IMR-90 (cell line): ENCODE results near the gene CD68. TPM values are rescaled to one million over a fixed set of nuclear protein-coding genes. Genes with fewer than 3 reads are reported as not detected.

Experiments used
- ATAC-seq: fragments of 200-7000 bp; cut with Tn5 transposase; 2 replicates; pipeline ENCODE4 v1.9.1; 2020; ENCODE audit warnings: low read depth, mild to moderate bottlenecking, moderate library complexity
- BruUV-seq: library from RNA; stranded (reverse); fragments of 400-500 nt; replicated peaks from 2 replicates; lab custom pipeline; 2021; lab: Mats Ljungman, UMichigan
- CTCF ChIA-PET: fragments of 300-600 bp; formaldehyde crosslinking; extraction: SDS; loops from one replicate; lab custom pipeline; 2021; ENCODE audit warnings: antibody characterized with exemption; lab: Yijun Ruan, JAX
- POLR2A ChIA-PET: fragments of 300-600 bp; sonication (Branson Sonifier 250); formaldehyde crosslinking; loops from one replicate; lab custom pipeline; 2022; ENCODE audit warnings: antibody characterized with exemption; ENCODE audit not compliant: unreplicated experiment; lab: Charles Lee
- DNase-seq: peaks from one replicate; pipeline ENCODE4 v3.0.0; 2013
- H2AFZ ChIP-seq: replicated peaks from 2 replicates; pipeline ENCODE3; 2013; ENCODE audit warnings: low read length, mild to moderate bottlenecking; ENCODE audit not compliant: poor library complexity
- H2AK5ac ChIP-seq: 2 replicates; pipeline ENCODE4 v1.6.1; 2013; ENCODE audit warnings: low read depth, low read length, inconsistent platforms
- H2AK9ac ChIP-seq: replicated peaks from 2 replicates; pipeline ENCODE3; 2013; ENCODE audit warnings: mild to moderate bottlenecking, low read depth, low read length, moderate library complexity; ENCODE audit not compliant: poor library complexity
- H2BK120ac ChIP-seq: 2 replicates; pipeline ENCODE4 v1.6.1; 2013; ENCODE audit warnings: low read depth, low read length, inconsistent platforms
- H2BK15ac ChIP-seq: 3 replicates; pipeline ENCODE4 v1.6.1; 2013; ENCODE audit warnings: low read depth, low read length, inconsistent platforms
- H2BK20ac ChIP-seq: 2 replicates; pipeline ENCODE4 v1.6.1; 2013; ENCODE audit warnings: low read depth, mild to moderate bottlenecking, inconsistent platforms, low read length, moderate library complexity
- H2BK5ac ChIP-seq: 2 replicates; pipeline ENCODE4 v1.6.1; 2013; ENCODE audit warnings: mild to moderate bottlenecking, low read depth, low read length, inconsistent platforms; ENCODE audit not compliant: poor library complexity, severe bottlenecking
- H3K14ac ChIP-seq: replicated peaks from 2 replicates; pipeline ENCODE4 v1.6.1; 2013; ENCODE audit warnings: low read depth, low read length, inconsistent platforms
- H3K18ac ChIP-seq: 2 replicates; pipeline ENCODE4 v1.6.1; 2013; ENCODE audit warnings: low read depth, low read length, control low read depth
- H3K23ac ChIP-seq: 2 replicates; pipeline ENCODE4 v1.6.1; 2013; ENCODE audit warnings: low read depth, low read length, inconsistent platforms
- H3K27ac ChIP-seq: 2 replicates; pipeline ENCODE4 v1.5.1; 2013; ENCODE audit warnings: mild to moderate bottlenecking, control low read depth, low read length; ENCODE audit not compliant: insufficient read depth
- H3K27me3 ChIP-seq: 2 replicates; pipeline ENCODE4 v1.6.1; 2013; ENCODE audit warnings: low read length; ENCODE audit not compliant: control insufficient read depth, insufficient read depth
- H3K36me3 ChIP-seq: 2 replicates; pipeline ENCODE4 v1.6.1; 2013; ENCODE audit warnings: low read length, mixed read lengths; ENCODE audit not compliant: control insufficient read depth, insufficient read depth
- H3K4ac ChIP-seq: 2 replicates; pipeline ENCODE4 v1.6.1; 2013; ENCODE audit warnings: low read depth, low read length, inconsistent platforms
- H3K4me1 ChIP-seq: 2 replicates; pipeline ENCODE4 v1.6.1; 2013; ENCODE audit warnings: low read length, mixed read lengths; ENCODE audit not compliant: control insufficient read depth, insufficient read depth
- H3K4me2 ChIP-seq: 2 replicates; pipeline ENCODE4 v1.6.1; 2013; ENCODE audit warnings: low read depth, mild to moderate bottlenecking, control low read depth, low read length, moderate library complexity
- H3K4me3 ChIP-seq: 2 replicates; pipeline ENCODE4 v1.5.1; 2013; ENCODE audit warnings: low read depth, mild to moderate bottlenecking, control low read depth, low read length, moderate library complexity; ENCODE audit not compliant: insufficient read depth
- H3K56ac ChIP-seq: 2 replicates; pipeline ENCODE4 v1.6.1; 2013; ENCODE audit warnings: low read length, inconsistent platforms; ENCODE audit not compliant: insufficient read depth; ENCODE audit errors: extremely low read depth
- H3K79me1 ChIP-seq, 2 experiments: 2 replicates each; pipeline ENCODE4 v1.6.1; 2013; ENCODE audit warnings: low read length in 2 of 2, inconsistent platforms in 1 of 2, low read depth in 1 of 2
- H3K9ac ChIP-seq: 2 replicates; pipeline ENCODE4 v1.6.1; 2013; ENCODE audit warnings: low read depth, low read length, control low read depth
- H3K9me1 ChIP-seq: 2 replicates; pipeline ENCODE4 v1.6.1; 2013; ENCODE audit warnings: low read length, inconsistent platforms; ENCODE audit not compliant: insufficient read depth
- H3K9me3 ChIP-seq: 2 replicates; pipeline ENCODE4 v1.6.1; 2013; ENCODE audit warnings: low read length; ENCODE audit not compliant: control insufficient read depth, insufficient read depth
- H4K20me1 ChIP-seq: 2 replicates; pipeline ENCODE4 v1.6.1; 2013; ENCODE audit warnings: low read length, inconsistent platforms; ENCODE audit not compliant: insufficient read depth
- H4K5ac ChIP-seq: 2 replicates; pipeline ENCODE4 v1.6.1; 2013; ENCODE audit warnings: mild to moderate bottlenecking, low read depth, low read length, control low read depth
- H4K8ac ChIP-seq, 2 experiments: 2 replicates each; pipeline ENCODE4 v1.6.1; 2013; ENCODE audit warnings: low read depth in 2 of 2, low read length in 2 of 2, control low read depth in 1 of 2, inconsistent platforms in 1 of 2
- H4K91ac ChIP-seq: 2 replicates; pipeline ENCODE4 v1.6.1; 2013; ENCODE audit warnings: low read depth, low read length, inconsistent platforms; ENCODE audit not compliant: insufficient read depth
- BHLHE40 ChIP-seq: fragments of 150-350 bp; IDR thresholded peaks from 2 replicates; pipeline ENCODE4 v1.6.1; 2016; ENCODE audit warnings: mild to moderate bottlenecking, low read depth, low read length
- CEBPB ChIP-seq: IDR thresholded peaks from 2 replicates; pipeline ENCODE4 v1.6.1; 2012; ENCODE audit warnings: low read depth, low read length, improper control_type of control experiment
- CHD1 ChIP-seq: IDR thresholded peaks from 2 replicates; pipeline ENCODE4 v1.6.1; 2012; ENCODE audit warnings: low read depth, low read length, improper control_type of control experiment
- CTCF ChIP-seq: conservative IDR thresholded peaks from 2 replicates; pipeline ENCODE4 v1.5.1; 2012; ENCODE audit warnings: mild to moderate bottlenecking, low read depth, low read length, improper control_type of control experiment
- ELK1 ChIP-seq: fragments of 150-350 bp; IDR thresholded peaks from 2 replicates; pipeline ENCODE4 v1.6.1; 2016; ENCODE audit warnings: low read depth, mild to moderate bottlenecking, low read length, moderate library complexity, borderline replicate concordance
- FOS ChIP-seq: fragments of 150-350 bp; IDR thresholded peaks from 2 replicates; pipeline ENCODE4 v1.6.1; 2016; ENCODE audit warnings: low read depth, low read length
- MAZ ChIP-seq: IDR thresholded peaks from 2 replicates; pipeline ENCODE4 v1.6.1; 2012; ENCODE audit warnings: low read depth, mild to moderate bottlenecking, low read length, improper control_type of control experiment, moderate library complexity, borderline replicate concordance
- POLR2A ChIP-seq: IDR thresholded peaks from 2 replicates; pipeline ENCODE4 v1.6.1; 2012; ENCODE audit warnings: mild to moderate bottlenecking, low read depth, low read length
- RAD21 ChIP-seq: IDR thresholded peaks from 2 replicates; pipeline ENCODE4 v1.6.1; 2012; ENCODE audit warnings: low read length, improper control_type of control experiment
- SMC3 ChIP-seq: fragments of 150-350 bp; IDR thresholded peaks from 2 replicates; pipeline ENCODE4 v1.6.1; 2016; ENCODE audit warnings: low read depth, mild to moderate bottlenecking, antibody characterized with exemption, low read length, moderate library complexity
- USF2 ChIP-seq: fragments of 150-350 bp; IDR thresholded peaks from 2 replicates; pipeline ENCODE4 v1.6.1; 2017; ENCODE audit warnings: mild to moderate bottlenecking, antibody characterized with exemption, low read length, low read depth
- WGBS, 2 experiments: methylation state at CpG; one replicate each; pipeline versions ENCODE4 v1.1.5 to v1.1.7; 2013; ENCODE audit warnings: missing lambda C conversion rate in 2 of 2; ENCODE audit not compliant: insufficient read length in 1 of 2; ENCODE audit errors: extremely low coverage in 2 of 2; 5-methylcytosine and 5-hydroxymethylcytosine counted together
- dilution Hi-C: fragments of 300-500 bp; cut with HindIII; formaldehyde crosslinking; loops from one replicate; pipeline ENCODE4 v1.14.3; 2018; ENCODE audit warnings: low sequenced_read_pairs; ENCODE audit not compliant: unreplicated experiment
- in situ Hi-C: fragments of 300-500 bp; cut with MboI; formaldehyde crosslinking; loops from 3 replicates; pipeline ENCODE4 v1.14.3; 2019; ENCODE audit warnings: low sequenced_read_pairs, inconsistent platforms, mixed read lengths
- intact Hi-C: fragments of 100-400 bp; cut with micrococcal nuclease; formaldehyde crosslinking; loops from 2 replicates; pipeline ENCODE4 v1.10.0; 2022
- polyA plus RNA-seq, 3 experiments: library from polyadenylated mRNA; depleted of rRNA; stranded (reverse); fragments of >200 nt; gene quantifications; 2 replicates each; pipeline ENCODE4 v1.2.3, GENCODE V29; 2012; ENCODE audit warnings: low replicate concordance in 1 of 3
- total RNA-seq: library from RNA; depleted of rRNA; stranded (reverse); fragments of >200 nt; gene quantifications from 2 replicates; pipeline ENCODE4 v1.2.3, GENCODE V29; 2012

CD68 gene
- total and polyA plus RNA-seq, 2 of the 4 experiments (the other 2 are of a cell fraction): 16.0 to 43.1 TPM

GRCh38 chr17:7561028-7561575, 18.3 kb upstream of the CD68 start (continued):
- TF ChIP-seq ELK1: no peak

- Histone ChIP-seq H3K4ac (peak within 1 kb of the TSS; percentile 79), H3K27ac (peak within 1 kb of the TSS; percentile 84), H3K4me1 (peaks cover 9% of the 10 kb centered on the region), H2BK15ac (peak within 1 kb of the TSS; percentile 51; the same call in 1 of the 3 replicates), H3K14ac (peak within 1 kb of the TSS; percentile 70; the same call in 1 of the 2 replicates), H2BK20ac (no peak within 1 kb of the TSS), H3K4me3 (peak within 1 kb of the TSS; percentile 79), H4K5ac (peak within 1 kb of the TSS; percentile 19), H4K20me1 (no peaks in the 10 kb centered on the region), H3K9ac (peak within 1 kb of the TSS; percentile 75), H2AFZ (peak within 1 kb of the TSS; percentile 99), H3K4me2 (peak within 1 kb of the TSS; percentile 98), H3K27me3 (no peaks in the 10 kb centered on the region), H3K23ac (peak within 1 kb of the TSS; percentile 39; the same call in 1 of the 2 replicates), H4K8ac (peak within 1 kb of the TSS; percentile 73 to 91), H2AK9ac (peak within 1 kb of the TSS; percentile 100), H3K36me3 (peaks cover 20% of the 10 kb centered on the region), H4K91ac (peak within 1 kb of the TSS; percentile 54), H2AK5ac (peak within 1 kb of the TSS; percentile 98), H3K79me1 (peaks cover 25 to 30% of the 10 kb centered on the region in 2 experiments), H2BK120ac (no peak within 1 kb of the TSS), H3K9me1 (no peaks in the 10 kb centered on the region), H3K9me3 (no peaks in the 10 kb centered on the region), H3K18ac (no peak within 1 kb of the TSS), H3K56ac (peak within 1 kb of the TSS; percentile 68; the same call in 1 of the 2 replicates), H2BK5ac (peak within 1 kb of the TSS; percentile 61)
- ChIA-PET CTCF (interaction anchor here (1.1 to 2.8 kb wide), 6 partner anchors 10 to 206 kb away, joined by 3 to 24 read pairs (median 10); partner anchors contain the start of gene TMEM95), POLR2A (interaction anchor here (1.1 kb wide), 1 partner anchor 22 kb away, joined by 3 read pairs; no protein-coding TSS in a partner anchor)
- dilution Hi-C loops (no loop called here), intact Hi-C loops (loop anchor here (1.0 to 10.0 kb wide), 8 partner anchors 47 to 517 kb away; partner anchors contain the start of genes KCTD11, NEURL4, POLR2A and SLC16A11), in situ Hi-C loops (no loop called here)
- 0% methylated on average over 45 of the region's 82 CpGs; no CpG with 5 or more reads in 1 of the 2 experiments for WGBS, 2 experiments
- peak; percentile 88 for DNase-seq
- peak; percentile 90 for ATAC-seq
- BruUV-seq: no TSS peak
- TF ChIP-seq POLR2A: no peak
- TF ChIP-seq FOS: no peak
- TF ChIP-seq USF2: peak; percentile 47; the same call in 1 of the 2 replicates
- TF ChIP-seq BHLHE40: 0 out of 2 replicates have a peak, but pooled peaks have one; percentile 15
- TF ChIP-seq SMC3: no peak
- TF ChIP-seq CEBPB: no peak
- TF ChIP-seq CHD1: no peak
- TF ChIP-seq RAD21: no peak
- no peak for TF ChIP-seq CTCF
- peak; percentile 82; the same call in 1 of the 2 replicates for TF ChIP-seq MAZ
These were observed 17.7 kb upstream of the CD68 start, which contains the start of gene SENP3 for GRCh38 chr17:7561589-7562207. Gene SENP3 (plus strand): TSS chr17:7561919. CDS start chr17:7563077, 1,158 bp downstream.
